ENCODE data around the gene CCDC187.

The CCDC187 gene

DNA sequence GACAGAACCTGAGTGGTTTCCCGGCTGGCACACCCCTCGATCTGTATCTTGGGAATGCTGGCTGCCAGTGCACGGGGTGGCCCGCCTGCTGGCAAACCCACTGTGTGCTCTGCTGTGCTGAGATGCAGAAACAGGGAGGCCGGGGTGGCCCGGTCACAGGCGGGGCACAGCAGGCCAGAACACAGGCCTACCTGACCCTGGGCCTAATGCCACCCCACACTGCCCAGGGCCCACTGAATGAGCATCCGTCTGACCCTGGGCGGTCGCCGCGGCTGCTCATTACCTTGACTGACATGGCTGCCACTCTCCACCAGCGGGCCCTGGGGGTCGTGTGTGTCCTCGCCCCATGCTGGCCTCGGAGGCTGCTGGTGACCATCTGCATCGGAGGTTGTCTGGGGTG is 44.1 kb downstream of the CCDC187 start:
- Histone ChIP-seq H3K4me3 (ENCODE audit: low read depth in 1 of 2, low read length in 2 of 2) (no peak overlapping the region), H3K4me2 (ENCODE audit: insufficient read depth, low read length) (no peak overlapping the region)

GRCh38 chr9:136259517-136259813 is 44.4 kb downstream of the CCDC187 start:
- Histone ChIP-seq H4K20me1 (ENCODE audit: insufficient read depth, low read length) (no peaks in the 10 kb centered on the region), H3K4me2 (ENCODE audit: insufficient read depth, low read length) (no peak overlapping the region), H3K27me3 (ENCODE audit: insufficient read depth, low read length, poor library complexity) (no peaks in the 10 kb centered on the region), H3K9ac (ENCODE audit: low read depth, low read length) (no peak overlapping the region), H3K4me1 (ENCODE audit: insufficient read depth, low read length) (no peaks in the 10 kb centered on the region), H3K4me3 (ENCODE audit: low read depth in 1 of 2, low read length in 2 of 2) (no peak overlapping the region), H2AFZ (ENCODE audit: low read depth, low read length) (no peak overlapping the region), H3K79me2 (ENCODE audit: insufficient read depth, low read length) (no peaks in the 10 kb centered on the region), H3K9me3 (ENCODE audit: insufficient read depth, low read length, severe bottlenecking) (no peaks in the 10 kb centered on the region), H3K36me3 (ENCODE audit: insufficient read depth, low read length) (no peaks in the 10 kb centered on the region), H3K27ac (ENCODE audit: low read length) (no peak overlapping the region)
- DNase-seq: no peak
- no peak for ATAC-seq (ENCODE audit: insufficient read depth, low read depth)
- TF ChIP-seq, protein P1, sequence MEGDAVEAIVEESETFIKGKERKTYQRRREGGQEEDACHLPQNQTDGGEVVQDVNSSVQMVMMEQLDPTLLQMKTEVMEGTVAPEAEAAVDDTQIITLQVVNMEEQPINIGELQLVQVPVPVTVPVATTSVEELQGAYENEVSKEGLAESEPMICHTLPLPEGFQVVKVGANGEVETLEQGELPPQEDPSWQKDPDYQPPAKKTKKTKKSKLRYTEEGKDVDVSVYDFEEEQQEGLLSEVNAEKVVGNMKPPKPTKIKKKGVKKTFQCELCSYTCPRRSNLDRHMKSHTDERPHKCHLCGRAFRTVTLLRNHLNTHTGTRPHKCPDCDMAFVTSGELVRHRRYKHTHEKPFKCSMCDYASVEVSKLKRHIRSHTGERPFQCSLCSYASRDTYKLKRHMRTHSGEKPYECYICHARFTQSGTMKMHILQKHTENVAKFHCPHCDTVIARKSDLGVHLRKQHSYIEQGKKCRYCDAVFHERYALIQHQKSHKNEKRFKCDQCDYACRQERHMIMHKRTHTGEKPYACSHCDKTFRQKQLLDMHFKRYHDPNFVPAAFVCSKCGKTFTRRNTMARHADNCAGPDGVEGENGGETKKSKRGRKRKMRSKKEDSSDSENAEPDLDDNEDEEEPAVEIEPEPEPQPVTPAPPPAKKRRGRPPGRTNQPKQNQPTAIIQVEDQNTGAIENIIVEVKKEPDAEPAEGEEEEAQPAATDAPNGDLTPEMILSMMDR (IDR thresholded peaks at IDR 0.05; ENCODE audit: borderline replicate concordance, extremely low read depth, low read length, poor library complexity, severe bottlenecking): no peak
- TF ChIP-seq EZH2 (IDR thresholded peaks at IDR 0.05; ENCODE audit: borderline replicate concordance, low read depth, low read length, severe bottlenecking): no peak

More for the DNA sequence above, 44.1 kb downstream of the CCDC187 start:
- no peak overlapping the region for H3K9ac ChIP-seq (ENCODE audit: low read depth, low read length)
- H3K9me3 ChIP-seq (ENCODE audit: insufficient read depth, low read length, severe bottlenecking): no peaks in the 10 kb centered on the region
- no peaks in the 10 kb centered on the region for H4K20me1 ChIP-seq (ENCODE audit: insufficient read depth, low read length)
- no peak overlapping the region for H2AFZ ChIP-seq (ENCODE audit: low read depth, low read length)
- TF ChIP-seq EZH2 (IDR thresholded peaks at IDR 0.05; ENCODE audit: borderline replicate concordance, low read depth, low read length, severe bottlenecking): no peak
- TF ChIP-seq, protein P1 (IDR thresholded peaks at IDR 0.05; ENCODE audit: borderline replicate concordance, extremely low read depth, low read length, poor library complexity, severe bottlenecking): no peak
- H3K79me2 ChIP-seq (ENCODE audit: insufficient read depth, low read length): no peaks in the 10 kb centered on the region
- ATAC-seq (ENCODE audit: insufficient read depth, low read depth) (no peak), DNase-seq (no peak)
- no peaks in the 10 kb centered on the region for H3K36me3 ChIP-seq (ENCODE audit: insufficient read depth, low read length)
- H3K4me1 ChIP-seq (ENCODE audit: insufficient read depth, low read length): no peaks in the 10 kb centered on the region
- H3K27me3 ChIP-seq (ENCODE audit: insufficient read depth, low read length, poor library complexity): no peaks in the 10 kb centered on the region
- no peak overlapping the region for H3K27ac ChIP-seq (ENCODE audit: low read length)

GRCh38 chr9:136258786-136259516 is 44.9 kb downstream of the CCDC187 start:
- no peaks in the 10 kb centered on the region for H3K79me2 ChIP-seq (ENCODE audit: insufficient read depth, low read length)
- no peaks in the 10 kb centered on the region for H3K36me3 ChIP-seq (ENCODE audit: insufficient read depth, low read length)
- H2AFZ ChIP-seq (ENCODE audit: low read depth, low read length): no peak overlapping the region
- H3K27ac ChIP-seq (ENCODE audit: low read length): no peak overlapping the region
- no peak overlapping the region for H3K4me2 ChIP-seq (ENCODE audit: insufficient read depth, low read length)
- no peaks in the 10 kb centered on the region for H3K4me1 ChIP-seq (ENCODE audit: insufficient read depth, low read length)
- ATAC-seq (ENCODE audit: insufficient read depth, low read depth): no peak
- no peak for DNase-seq
- no peaks in the 10 kb centered on the region for H3K9me3 ChIP-seq (ENCODE audit: insufficient read depth, low read length, severe bottlenecking)
- H4K20me1 ChIP-seq (ENCODE audit: insufficient read depth, low read length): no peaks in the 10 kb centered on the region
- TF ChIP-seq, protein P1 (IDR thresholded peaks at IDR 0.05; ENCODE audit: borderline replicate concordance, extremely low read depth, low read length, poor library complexity, severe bottlenecking): no peak
- TF ChIP-seq EZH2 (IDR thresholded peaks at IDR 0.05; ENCODE audit: borderline replicate concordance, low read depth, low read length, severe bottlenecking): no peak
- no peaks in the 10 kb centered on the region for H3K27me3 ChIP-seq (ENCODE audit: insufficient read depth, low read length, poor library complexity)
- H3K4me3 ChIP-seq (ENCODE audit: low read depth in 1 of 2, low read length in 2 of 2): no peak overlapping the region
- no peak overlapping the region for H3K9ac ChIP-seq (ENCODE audit: low read depth, low read length)
